Measurements from ENCODE around the gene MCOLN2. TPM values are rescaled to one million over a fixed set of nuclear protein-coding genes. Genes with fewer than 3 reads are reported as not detected.

The MCOLN2 gene
- total and polyA plus RNA-seq, 4 donors, result 0.16 to 0.28 (median 0.25) TPM; not detected in 1

GRCh38 chr1:84919461-84919970, 77.4 kb downstream of the MCOLN2 start:
- no peaks in the 10 kb centered on the region for H3K4me1 ChIP-seq (ENCODE audit: control insufficient read depth in 4 of 4, insufficient read depth in 4 of 4, low read length in 3 of 4)
- no peak overlapping the region for H3K27ac ChIP-seq (ENCODE audit: low read depth in 1 of 2, low read length in 2 of 2)
- no peak for DNase-seq (ENCODE audit: low spot score)
- H3K9ac ChIP-seq (ENCODE audit: low read depth in 1 of 2, low read length in 2 of 2), result no peak overlapping the region
- H3K27me3 ChIP-seq (ENCODE audit: control insufficient read depth in 4 of 4, insufficient read depth in 4 of 4, low read length in 3 of 4), result no peaks in the 10 kb centered on the region
- H3K36me3 ChIP-seq (ENCODE audit: control insufficient read depth in 4 of 4, insufficient read depth in 3 of 4, low read depth in 1 of 4, low read length in 3 of 4), result no peaks in the 10 kb centered on the region
- no peaks in the 10 kb centered on the region for H3K9me3 ChIP-seq (ENCODE audit: control insufficient read depth in 4 of 4, low read length in 3 of 4)
- TF ChIP-seq HNF4G (IDR thresholded peaks at IDR 0.05), result no peak
- TF ChIP-seq, protein P1, sequence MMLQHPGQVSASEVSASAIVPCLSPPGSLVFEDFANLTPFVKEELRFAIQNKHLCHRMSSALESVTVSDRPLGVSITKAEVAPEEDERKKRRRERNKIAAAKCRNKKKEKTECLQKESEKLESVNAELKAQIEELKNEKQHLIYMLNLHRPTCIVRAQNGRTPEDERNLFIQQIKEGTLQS (IDR thresholded peaks at IDR 0.05), result no peak
- no peak for TF ChIP-seq HNF4A (conservative IDR thresholded peaks at IDR 0.05)
- TF ChIP-seq, protein P2, sequence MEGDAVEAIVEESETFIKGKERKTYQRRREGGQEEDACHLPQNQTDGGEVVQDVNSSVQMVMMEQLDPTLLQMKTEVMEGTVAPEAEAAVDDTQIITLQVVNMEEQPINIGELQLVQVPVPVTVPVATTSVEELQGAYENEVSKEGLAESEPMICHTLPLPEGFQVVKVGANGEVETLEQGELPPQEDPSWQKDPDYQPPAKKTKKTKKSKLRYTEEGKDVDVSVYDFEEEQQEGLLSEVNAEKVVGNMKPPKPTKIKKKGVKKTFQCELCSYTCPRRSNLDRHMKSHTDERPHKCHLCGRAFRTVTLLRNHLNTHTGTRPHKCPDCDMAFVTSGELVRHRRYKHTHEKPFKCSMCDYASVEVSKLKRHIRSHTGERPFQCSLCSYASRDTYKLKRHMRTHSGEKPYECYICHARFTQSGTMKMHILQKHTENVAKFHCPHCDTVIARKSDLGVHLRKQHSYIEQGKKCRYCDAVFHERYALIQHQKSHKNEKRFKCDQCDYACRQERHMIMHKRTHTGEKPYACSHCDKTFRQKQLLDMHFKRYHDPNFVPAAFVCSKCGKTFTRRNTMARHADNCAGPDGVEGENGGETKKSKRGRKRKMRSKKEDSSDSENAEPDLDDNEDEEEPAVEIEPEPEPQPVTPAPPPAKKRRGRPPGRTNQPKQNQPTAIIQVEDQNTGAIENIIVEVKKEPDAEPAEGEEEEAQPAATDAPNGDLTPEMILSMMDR (IDR thresholded peaks at IDR 0.05; ENCODE audit: low read depth, low read length, missing input control), result no peak
- TF ChIP-seq FOXA1 (IDR thresholded peaks at IDR 0.05), result no peak
- no peak for TF ChIP-seq NR2F2 (IDR thresholded peaks at IDR 0.05)
- no peak for TF ChIP-seq YY1 (IDR thresholded peaks at IDR 0.05)
- TF ChIP-seq, protein P3, sequence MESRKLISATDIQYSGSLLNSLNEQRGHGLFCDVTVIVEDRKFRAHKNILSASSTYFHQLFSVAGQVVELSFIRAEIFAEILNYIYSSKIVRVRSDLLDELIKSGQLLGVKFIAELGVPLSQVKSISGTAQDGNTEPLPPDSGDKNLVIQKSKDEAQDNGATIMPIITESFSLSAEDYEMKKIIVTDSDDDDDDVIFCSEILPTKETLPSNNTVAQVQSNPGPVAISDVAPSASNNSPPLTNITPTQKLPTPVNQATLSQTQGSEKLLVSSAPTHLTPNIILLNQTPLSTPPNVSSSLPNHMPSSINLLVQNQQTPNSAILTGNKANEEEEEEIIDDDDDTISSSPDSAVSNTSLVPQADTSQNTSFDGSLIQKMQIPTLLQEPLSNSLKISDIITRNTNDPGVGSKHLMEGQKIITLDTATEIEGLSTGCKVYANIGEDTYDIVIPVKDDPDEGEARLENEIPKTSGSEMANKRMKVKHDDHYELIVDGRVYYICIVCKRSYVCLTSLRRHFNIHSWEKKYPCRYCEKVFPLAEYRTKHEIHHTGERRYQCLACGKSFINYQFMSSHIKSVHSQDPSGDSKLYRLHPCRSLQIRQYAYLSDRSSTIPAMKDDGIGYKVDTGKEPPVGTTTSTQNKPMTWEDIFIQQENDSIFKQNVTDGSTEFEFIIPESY (IDR thresholded peaks at IDR 0.05), result no peak
- TF ChIP-seq TAF1 (conservative IDR thresholded peaks at IDR 0.05), result no peak
- TF ChIP-seq REST (IDR thresholded peaks at IDR 0.05), result no peak
- TF ChIP-seq MAX (IDR thresholded peaks at IDR 0.05), result no peak
- H3K4me3 ChIP-seq (ENCODE audit: low read depth in 1 of 3, low read length in 3 of 3), result no peak overlapping the region
- 58% methylated on average over 4 of the region's 4 CpGs for WGBS

GRCh38 chr1:84918726-84919336, 78.1 kb downstream of the MCOLN2 start:
- no peaks in the 10 kb centered on the region for H3K4me1 ChIP-seq (ENCODE audit: control insufficient read depth in 4 of 4, insufficient read depth in 4 of 4, low read length in 3 of 4)
- no peak overlapping the region for H3K4me3 ChIP-seq (ENCODE audit: low read depth in 1 of 3, low read length in 3 of 3)
- H3K27ac ChIP-seq (ENCODE audit: low read depth in 1 of 2, low read length in 2 of 2), result no peak overlapping the region
- DNase-seq (ENCODE audit: low spot score), result no peak
- no peak for TF ChIP-seq REST (IDR thresholded peaks at IDR 0.05)
- TF ChIP-seq NR2F2 (IDR thresholded peaks at IDR 0.05), result no peak
- TF ChIP-seq FOXA2 (IDR thresholded peaks at IDR 0.05), result no peak
- no peak for TF ChIP-seq HNF4G (IDR thresholded peaks at IDR 0.05)
- TF ChIP-seq EGR1 (IDR thresholded peaks at IDR 0.05; ENCODE audit: low read depth in 2 of 2), result no peak
- TF ChIP-seq HNF4A (conservative IDR thresholded peaks at IDR 0.05), result no peak
- TF ChIP-seq RAD21 (IDR thresholded peaks at IDR 0.05), result no peak
- TF ChIP-seq, protein P3 (IDR thresholded peaks at IDR 0.05), result no peak
- WGBS, result 74% methylated on average over 5 of the region's 5 CpGs
- H3K9ac ChIP-seq (ENCODE audit: low read depth in 1 of 2, low read length in 2 of 2), result no peak overlapping the region
- no peaks in the 10 kb centered on the region for H3K36me3 ChIP-seq (ENCODE audit: control insufficient read depth in 4 of 4, insufficient read depth in 3 of 4, low read depth in 1 of 4, low read length in 3 of 4)
- H3K9me3 ChIP-seq (ENCODE audit: control insufficient read depth in 4 of 4, low read length in 3 of 4), result no peaks in the 10 kb centered on the region
- H3K27me3 ChIP-seq (ENCODE audit: control insufficient read depth in 4 of 4, insufficient read depth in 4 of 4, low read length in 3 of 4), result no peaks in the 10 kb centered on the region
